Measurements from ENCODE around the gene SECISBP2. TPM values are rescaled to one million over a fixed set of nuclear protein-coding genes. Genes with fewer than 3 reads are reported as not detected.

SECISBP2 gene
- total and polyA plus RNA-seq, 9 donors = 31.2 to 87.6 (median 51.1) TPM

DNA sequence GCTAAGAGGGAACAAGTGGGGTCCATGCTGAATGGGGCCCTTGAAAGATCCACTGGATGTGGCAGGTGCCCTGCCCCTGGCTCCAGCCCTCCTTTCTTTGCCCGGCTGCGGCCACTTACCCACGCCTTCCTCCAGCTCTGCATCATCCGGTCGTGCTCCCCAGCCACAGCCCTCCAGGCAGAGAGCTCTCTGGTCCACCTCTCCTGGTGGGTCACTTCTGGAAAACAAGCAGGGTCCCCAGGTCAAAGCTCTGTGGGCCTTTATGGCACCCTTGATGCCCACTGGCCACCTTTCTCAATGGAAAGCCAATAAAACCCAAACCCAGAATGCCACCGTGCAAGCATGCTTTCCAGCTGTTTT is 45.0 kb downstream of the SECISBP2 start:
- intact Hi-C loops (cut with DNase I) = no loop called here
- Histone ChIP-seq H3K27me3 (no peaks in the 10 kb centered on the region), H3K4me1 (ENCODE audit: insufficient read depth) (no peaks in the 10 kb centered on the region), H3K9me3 (no peaks in the 10 kb centered on the region), H3K36me3 (no peaks in the 10 kb centered on the region), H3K4me3 (no peak overlapping the region), H3K27ac (no peak overlapping the region)
- DNase-seq = peak in 1 of 5 donors; percentile 6
- WGBS, 3 donors = 85 to 88% (median 87%) methylated on average over 6 of the region's 6 CpGs
- TF ChIP-seq EP300 (IDR thresholded peaks at IDR 0.05) = no peak
- TF ChIP-seq, protein P1, sequence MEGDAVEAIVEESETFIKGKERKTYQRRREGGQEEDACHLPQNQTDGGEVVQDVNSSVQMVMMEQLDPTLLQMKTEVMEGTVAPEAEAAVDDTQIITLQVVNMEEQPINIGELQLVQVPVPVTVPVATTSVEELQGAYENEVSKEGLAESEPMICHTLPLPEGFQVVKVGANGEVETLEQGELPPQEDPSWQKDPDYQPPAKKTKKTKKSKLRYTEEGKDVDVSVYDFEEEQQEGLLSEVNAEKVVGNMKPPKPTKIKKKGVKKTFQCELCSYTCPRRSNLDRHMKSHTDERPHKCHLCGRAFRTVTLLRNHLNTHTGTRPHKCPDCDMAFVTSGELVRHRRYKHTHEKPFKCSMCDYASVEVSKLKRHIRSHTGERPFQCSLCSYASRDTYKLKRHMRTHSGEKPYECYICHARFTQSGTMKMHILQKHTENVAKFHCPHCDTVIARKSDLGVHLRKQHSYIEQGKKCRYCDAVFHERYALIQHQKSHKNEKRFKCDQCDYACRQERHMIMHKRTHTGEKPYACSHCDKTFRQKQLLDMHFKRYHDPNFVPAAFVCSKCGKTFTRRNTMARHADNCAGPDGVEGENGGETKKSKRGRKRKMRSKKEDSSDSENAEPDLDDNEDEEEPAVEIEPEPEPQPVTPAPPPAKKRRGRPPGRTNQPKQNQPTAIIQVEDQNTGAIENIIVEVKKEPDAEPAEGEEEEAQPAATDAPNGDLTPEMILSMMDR (IDR thresholded peaks at IDR 0.05) = no peak
- TF ChIP-seq POLR2A (IDR thresholded peaks at IDR 0.05) = no peak

DNA sequence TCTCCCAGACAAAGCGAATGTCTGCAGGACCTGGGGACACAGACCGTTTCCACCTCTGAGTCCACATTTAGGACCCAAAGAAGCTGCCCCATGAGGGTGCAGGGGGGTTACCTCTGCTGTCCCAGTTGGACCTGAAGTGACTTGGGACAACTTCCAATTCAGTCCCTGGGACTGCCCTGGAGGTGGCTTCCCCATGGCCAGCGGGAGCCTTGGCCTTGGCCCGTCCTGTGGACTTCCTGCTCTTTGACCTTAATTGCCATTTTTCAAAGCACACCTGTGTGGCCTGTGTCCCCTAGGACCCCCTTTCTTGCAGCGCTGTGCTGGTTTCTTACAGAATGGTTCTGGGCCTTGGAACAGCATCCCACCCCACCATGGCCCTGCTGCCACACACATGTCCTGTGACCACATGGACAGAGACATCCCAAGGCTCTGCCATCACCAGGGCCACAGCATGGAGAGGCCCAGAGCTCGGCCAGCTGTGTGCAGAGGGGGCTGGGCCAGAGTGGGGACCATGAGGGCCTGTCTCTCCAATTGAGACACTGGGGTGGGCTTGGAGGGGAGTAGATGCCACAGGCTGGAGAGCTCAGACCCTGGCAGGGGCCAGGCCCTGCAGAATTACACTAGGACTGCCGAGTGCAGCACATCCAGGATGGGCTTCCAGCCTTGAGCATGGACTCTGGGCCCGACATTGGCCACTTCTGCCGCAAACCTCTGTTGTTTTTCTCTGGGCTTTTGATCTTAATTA is 45.8 kb downstream of the SECISBP2 start:
- no peaks in the 10 kb centered on the region for H3K36me3 ChIP-seq
- WGBS, 3 donors = 87 to 93% (median 91%) methylated on average over 9 of the region's 9 CpGs
- TF ChIP-seq, protein P1 (IDR thresholded peaks at IDR 0.05) = no peak
- TF ChIP-seq POLR2A (IDR thresholded peaks at IDR 0.05) (no peak), EP300 (IDR thresholded peaks at IDR 0.05) (no peak)
- H3K27ac ChIP-seq = no peak overlapping the region
- no peaks in the 10 kb centered on the region for H3K9me3 ChIP-seq
- no peaks in the 10 kb centered on the region for H3K4me1 ChIP-seq (ENCODE audit: insufficient read depth)
- no peak overlapping the region for H3K4me3 ChIP-seq
- intact Hi-C loops (cut with DNase I) = no loop called here
- DNase-seq = peak in 1 of 5 donors; percentile 12
- H3K27me3 ChIP-seq = no peaks in the 10 kb centered on the region

DNA sequence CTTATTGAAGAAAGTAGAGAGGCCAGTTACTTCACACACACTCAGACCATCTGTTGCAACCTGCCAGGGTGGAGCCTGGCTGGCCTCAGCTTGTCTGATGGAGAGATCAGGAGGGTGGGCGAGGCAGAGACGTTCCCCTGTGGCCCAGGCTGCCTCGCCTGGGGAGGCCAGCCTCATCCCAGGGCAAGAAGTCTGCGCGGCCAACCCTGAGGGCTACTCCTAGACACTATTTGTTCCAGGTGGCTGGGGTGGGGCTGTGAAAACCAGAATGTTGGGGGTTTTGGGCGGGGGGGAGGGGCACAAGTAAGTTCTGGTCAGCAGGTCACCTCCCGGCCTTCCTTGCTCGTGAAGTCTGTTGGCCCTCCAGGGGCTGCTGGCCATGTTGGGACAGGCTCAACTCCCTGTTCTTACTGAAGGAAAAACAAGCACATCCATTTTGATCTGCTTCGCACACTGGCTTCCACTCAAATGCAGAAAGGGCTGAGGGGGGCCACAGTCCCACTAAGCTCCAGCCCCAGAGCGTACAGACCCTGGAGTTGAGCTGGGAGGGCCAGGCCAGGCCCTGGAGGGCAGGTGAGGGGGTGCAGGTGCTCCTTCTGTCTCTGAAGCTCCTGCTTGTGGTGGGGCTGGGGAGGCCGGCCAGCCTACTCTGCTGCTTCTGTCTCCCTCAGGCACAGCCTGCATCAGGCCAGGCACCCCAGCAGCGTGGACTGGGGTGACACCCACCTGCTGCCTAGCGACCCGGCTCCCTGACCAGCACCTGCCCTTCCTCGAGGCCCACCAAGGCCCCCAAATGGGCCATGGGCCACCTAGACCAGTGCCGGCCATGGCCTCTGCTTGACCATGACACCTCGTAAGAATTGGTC is 46.6 kb downstream of the SECISBP2 start:
- Histone ChIP-seq H3K36me3 (no peaks in the 10 kb centered on the region), H3K4me1 (ENCODE audit: insufficient read depth) (no peaks in the 10 kb centered on the region), H3K9me3 (no peaks in the 10 kb centered on the region), H3K27me3 (no peaks in the 10 kb centered on the region), H3K4me3 (no peak overlapping the region), H3K27ac (no peak overlapping the region)
- WGBS, 3 donors = 88 to 91% (median 90%) methylated on average over 17 of the region's 17 CpGs
- DNase-seq = peak in 1 of 5 donors; percentile 16
- intact Hi-C loops (cut with DNase I) = no loop called here
- TF ChIP-seq POLR2A (IDR thresholded peaks at IDR 0.05) (no peak), EP300 (IDR thresholded peaks at IDR 0.05) (no peak)
- TF ChIP-seq, protein P1 (IDR thresholded peaks at IDR 0.05) = no peak

DNA sequence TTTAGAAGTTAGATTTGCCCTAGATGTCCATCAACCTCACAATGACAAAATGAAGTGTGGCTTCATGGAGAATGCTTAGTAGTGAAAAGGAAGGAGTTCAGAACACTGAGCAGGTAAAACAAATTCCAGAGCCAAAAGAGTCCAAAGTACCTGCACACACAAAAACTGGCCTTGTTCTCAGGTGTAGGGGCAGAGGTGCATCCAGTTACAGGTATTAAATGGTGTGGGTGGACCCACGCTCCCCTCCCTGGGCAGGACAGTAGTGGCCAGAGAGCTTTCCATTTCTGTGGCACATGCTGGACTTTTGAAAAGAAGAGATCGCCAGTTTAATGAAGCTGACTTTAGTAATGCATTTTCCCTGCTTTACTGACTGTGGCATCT is 47.2 kb downstream of the SECISBP2 start:
- Histone ChIP-seq H3K27me3 (no peaks in the 10 kb centered on the region), H3K9me3 (no peaks in the 10 kb centered on the region), H3K27ac (no peak overlapping the region), H3K4me3 (no peak overlapping the region), H3K4me1 (ENCODE audit: insufficient read depth) (no peaks in the 10 kb centered on the region), H3K36me3 (no peaks in the 10 kb centered on the region)
- intact Hi-C loops (cut with DNase I) = no loop called here
- WGBS, 3 donors = 89 to 100% (median 94%) methylated on average over 2 of the region's 2 CpGs
- TF ChIP-seq, protein P1 (IDR thresholded peaks at IDR 0.05) = no peak
- TF ChIP-seq EP300 (IDR thresholded peaks at IDR 0.05) = no peak
- TF ChIP-seq POLR2A (IDR thresholded peaks at IDR 0.05) = no peak
- DNase-seq = peak in 1 of 5 donors; percentile 3

All from ovary (tissue), 9 donors.